SIG-M5 treated with dmso at 0.1 percent for 504 hours (cell line): ENCODE measurements around the gene S100A9.

Experiments used
- DNase-seq: peaks from one replicate; lab custom pipeline; 2025; ENCODE audit not compliant: unreplicated experiment; lab: John Stamatoyannopoulos, UW

S100A9 gene

GRCh38 chr1:153360592-153361479 lies 3.2 kb downstream of the S100A9 start:
- DNase-seq = no peak

- no peak for DNase-seq
Observed at GRCh38 chr1:153361480-153362109, 3.9 kb downstream of the S100A9 start.

DNA sequence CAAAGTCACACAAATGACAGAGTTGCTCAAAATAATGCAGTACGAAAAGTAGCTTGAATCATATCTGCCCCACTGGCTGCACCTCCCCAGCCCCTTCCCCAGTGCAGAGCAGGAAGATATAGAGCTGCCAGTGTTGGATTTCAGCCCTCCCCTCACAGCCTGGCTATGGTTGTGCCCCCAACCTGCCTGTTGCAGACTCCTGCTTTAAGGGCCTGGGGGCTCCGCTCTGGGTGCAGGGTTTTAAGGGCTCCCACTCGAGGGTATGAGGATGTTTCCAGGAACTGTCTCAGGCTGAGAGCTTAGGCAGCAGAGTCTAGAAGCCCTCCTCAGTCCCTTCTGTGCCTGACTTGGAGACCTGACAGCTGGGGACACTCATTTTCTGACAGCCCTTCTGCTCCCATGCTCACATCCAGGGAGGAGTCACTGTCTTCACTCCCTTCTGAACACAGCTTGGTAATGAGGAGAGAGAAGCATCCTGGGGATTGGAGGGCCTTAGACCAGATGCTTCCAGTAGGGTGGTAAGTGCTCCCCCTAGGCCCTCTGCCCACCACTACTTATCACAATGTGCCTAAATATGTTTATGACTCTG lies 4.6 kb downstream of the S100A9 start:
- no peak for DNase-seq

GRCh38 chr1:153363641-153364040 lies 6.0 kb downstream of the S100A9 start:
- DNase-seq = no peak

DNA sequence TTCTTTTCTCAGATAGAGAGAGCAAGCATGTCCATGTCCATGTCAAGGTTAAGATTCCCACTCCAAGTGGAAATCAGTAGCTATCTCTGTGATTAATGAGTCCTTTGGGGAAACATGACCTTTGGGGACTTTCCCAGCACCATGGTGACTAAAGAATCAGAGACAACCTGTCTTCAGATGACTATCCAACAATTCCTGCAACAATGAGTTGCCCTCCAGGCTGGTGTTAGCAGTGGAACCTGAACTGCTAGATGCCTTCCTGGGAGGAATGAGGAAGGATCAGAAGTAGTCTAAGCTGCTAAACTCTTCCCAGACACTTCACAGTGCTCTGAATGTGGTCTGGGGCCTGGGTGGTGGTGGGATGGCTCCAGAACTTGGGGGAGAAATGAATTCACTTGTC lies 6.5 kb downstream of the S100A9 start:
- peak; percentile 34 for DNase-seq

DNA sequence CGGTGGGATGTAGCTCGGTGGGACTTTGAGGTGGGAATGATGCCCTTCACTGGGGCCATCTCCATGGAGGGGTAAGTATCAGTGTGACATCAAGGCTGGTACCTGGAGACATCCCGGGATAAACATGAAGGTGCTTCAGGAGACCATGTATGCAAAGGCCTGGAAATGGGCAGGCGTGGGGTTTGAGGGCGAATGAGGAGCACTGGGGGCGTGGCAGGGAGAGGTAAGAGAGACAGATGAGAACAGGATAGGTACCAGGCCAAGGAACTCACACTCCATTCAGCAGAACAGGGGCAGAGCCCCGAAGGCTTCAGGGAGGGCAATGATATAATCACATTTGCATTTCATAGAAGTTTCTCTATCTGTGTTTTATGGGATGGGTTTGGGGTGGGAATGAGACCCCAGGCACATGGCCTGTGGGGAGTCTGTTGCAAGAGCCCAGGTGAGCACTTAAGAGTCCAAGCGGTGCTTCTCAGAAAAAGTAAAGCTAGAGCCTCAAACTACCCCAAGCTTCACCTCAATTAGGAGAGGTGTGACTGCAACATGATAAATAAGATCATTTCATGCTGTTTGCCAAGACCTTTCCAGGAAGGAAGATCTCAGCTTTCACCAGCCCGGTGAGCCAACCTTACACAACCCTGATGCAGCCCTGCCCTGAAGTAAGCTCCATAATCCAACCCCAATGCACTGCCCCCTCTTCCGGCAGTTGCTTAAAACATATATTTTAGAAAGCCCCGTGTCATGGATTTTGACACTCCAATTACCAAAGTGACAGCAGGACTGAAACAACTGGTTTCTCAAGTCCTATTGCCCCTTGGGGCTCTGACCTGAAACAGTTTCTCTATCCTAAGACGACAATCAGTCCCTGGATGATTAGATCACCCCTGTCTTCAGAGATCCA lies 7.4 kb downstream of the S100A9 start:
- DNase-seq = peak; percentile 94

- DNase-seq = no peak
Observed at GRCh38 chr1:153365696-153366095, 8.0 kb downstream of the S100A9 start.

DNA sequence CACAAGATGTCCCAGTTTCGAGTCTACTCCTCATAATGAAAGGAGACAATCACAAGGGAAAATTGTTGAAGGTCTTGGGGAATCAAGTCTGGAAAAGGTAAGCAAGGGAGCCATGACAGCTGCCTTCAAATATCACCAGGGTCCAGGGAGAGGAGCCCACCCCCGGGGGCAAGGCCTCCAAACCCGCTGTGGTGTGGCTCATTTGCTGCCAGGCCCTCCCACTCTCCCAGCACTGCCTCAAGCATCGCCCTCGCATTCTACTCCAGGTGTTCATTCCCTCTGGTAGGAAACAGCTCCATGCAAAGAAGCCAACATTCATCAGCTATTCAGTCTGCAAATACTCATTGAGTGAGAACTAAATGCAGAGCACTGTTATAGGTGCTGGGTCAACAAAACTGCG lies 8.6 kb downstream of the S100A9 start:
- DNase-seq = no peak

DNA sequence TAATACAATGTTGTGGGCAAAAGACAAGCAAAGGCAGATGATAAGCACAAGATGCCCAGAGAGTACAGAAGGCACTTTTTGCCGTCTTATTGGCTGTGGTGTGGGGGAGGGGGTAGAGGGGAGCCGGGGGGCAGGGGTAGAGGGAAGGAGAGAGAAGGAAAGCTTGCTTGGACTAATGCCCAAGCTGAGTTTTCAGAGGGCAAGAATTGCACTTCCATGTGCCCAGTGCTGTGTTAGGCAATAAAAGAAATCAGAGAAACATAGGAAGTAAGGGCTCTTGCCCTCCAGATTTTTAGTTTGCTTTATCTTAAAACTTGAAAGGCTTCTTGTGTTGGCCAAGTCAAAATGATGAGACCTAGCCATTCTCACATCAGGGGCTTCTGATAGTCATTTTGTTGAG lies 9.4 kb downstream of the S100A9 start:
- DNase-seq = no peak

- DNase-seq = peak; percentile 54
Observed at GRCh38 chr1:153368495-153368894, 10.8 kb downstream of the S100A9 start.

DNA sequence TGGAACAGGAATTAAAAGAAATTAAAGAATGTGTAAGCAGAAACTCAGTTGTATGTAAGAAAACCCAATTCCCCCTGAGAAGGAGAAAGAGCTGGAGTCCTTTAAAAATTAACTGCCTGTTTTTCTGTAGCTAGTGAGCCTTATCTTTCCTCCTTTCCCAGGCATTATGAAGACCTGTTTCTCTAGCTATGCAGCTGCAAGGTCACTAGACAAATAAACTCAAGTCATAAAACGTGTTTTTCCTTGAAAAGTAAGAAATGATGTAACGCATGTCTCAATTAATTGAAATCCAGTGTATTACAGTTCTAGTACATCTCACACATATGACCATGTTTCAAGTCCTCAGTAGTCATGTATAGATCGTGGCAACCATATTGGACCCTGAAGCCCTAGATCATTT lies 12.5 kb downstream of the S100A9 start:
- no peak for DNase-seq

DNA sequence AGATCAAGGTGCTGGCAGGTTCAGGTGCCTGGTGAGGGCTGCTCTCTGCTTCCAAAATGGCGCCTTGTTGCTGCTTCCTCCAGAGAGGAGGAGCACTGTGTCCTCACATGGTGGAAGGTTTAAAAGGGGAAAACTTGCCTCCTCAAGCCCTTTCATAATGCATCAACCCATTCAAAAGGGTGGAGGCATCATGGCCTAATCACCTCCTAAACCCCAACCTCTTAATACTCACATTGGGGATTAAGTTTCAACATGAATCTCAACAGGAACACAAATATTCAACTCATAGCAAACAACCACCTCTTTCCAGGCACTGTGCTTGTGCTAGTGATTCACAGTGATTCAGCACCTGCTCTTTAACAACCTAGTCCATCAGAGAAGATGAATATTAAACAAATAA lies 13.6 kb downstream of the S100A9 start:
- DNase-seq = no peak

GRCh38 chr1:153372571-153372970 lies 14.9 kb downstream of the S100A9 start:
- no peak for DNase-seq

DNA sequence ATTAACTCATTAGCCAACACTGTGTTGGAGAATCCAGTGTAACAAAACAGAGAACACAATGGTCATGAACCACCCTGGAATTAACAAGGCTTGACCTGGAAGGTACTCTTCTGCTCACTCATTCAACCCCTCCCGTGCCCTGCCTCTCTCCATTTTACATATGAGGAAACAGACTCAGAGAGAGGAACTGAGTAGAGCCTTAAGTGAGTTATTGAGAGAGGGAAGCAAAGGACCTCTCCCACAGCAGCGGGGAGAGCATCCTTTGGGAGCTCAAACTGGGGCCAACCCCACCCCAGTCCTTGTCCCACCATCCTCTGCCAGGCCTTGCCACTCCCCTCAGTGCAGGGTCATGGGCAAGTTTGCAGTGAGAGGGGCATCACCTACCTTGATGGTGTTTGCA lies 16.4 kb downstream of the S100A9 start:
- DNase-seq = peak; percentile 46

DNA sequence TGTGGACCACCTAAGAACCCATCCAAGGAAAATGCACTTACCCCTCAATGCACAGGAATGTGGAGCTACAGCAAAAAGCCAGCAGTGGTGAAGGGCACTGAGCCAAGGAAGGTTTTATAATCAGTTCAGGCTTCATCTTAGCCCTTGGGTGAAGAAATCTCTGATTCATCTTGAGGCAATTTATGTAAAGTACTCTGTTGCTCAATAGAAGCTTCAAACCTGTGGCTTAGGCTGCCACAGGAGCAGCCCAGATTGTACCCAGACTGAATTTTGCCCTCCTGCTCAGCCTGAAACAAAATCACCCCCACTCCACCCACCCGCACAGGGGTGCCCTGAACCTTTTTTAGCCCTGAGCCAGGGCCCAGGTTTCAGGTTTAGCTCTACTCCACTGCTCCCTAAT lies 17.9 kb downstream of the S100A9 start, which contains the start of gene S100A12:
Gene S100A12, minus strand, starts transcription at position 111 of the 400 bp plus-strand sequence. CDS start 1,029 bp downstream, outside the sequence.
- peak; percentile 96 for DNase-seq

DNA sequence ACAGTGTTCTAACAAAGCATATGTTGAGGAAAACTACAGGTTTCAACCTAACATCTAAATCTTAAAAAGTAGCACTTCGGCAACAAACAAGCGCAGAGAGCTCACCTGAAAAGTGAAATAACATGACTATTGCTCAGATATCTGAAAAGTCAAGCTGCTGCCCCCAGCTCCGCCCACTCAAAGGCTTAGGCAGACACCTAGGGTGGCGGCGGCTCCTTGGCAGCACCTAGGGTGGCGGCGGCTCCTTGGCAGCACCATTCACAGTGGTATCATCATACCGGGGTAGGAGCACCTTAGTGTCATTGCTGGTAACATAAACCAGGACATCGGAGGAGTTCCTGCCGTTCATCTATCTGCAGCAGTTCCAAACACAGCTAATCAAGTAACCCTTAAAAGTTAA lies 21.9 kb downstream of the S100A9 start:
- no peak for DNase-seq

GRCh38 chr1:153380711-153381110 lies 23.1 kb downstream of the S100A9 start:
- no peak for DNase-seq

- no peak for DNase-seq
Observed at GRCh38 chr1:153384958-153385580, 27.4 kb downstream of the S100A9 start.

GRCh38 chr1:153386500-153386901 lies 28.8 kb downstream of the S100A9 start:
- DNase-seq = peak; percentile 99

- DNase-seq = no peak
Observed at GRCh38 chr1:153387001-153387400, 29.3 kb downstream of the S100A9 start.
